Superior temporal gyrus (tissue), 1 donor: Measurements from ENCODE around the gene ERC2.
A peak's percentile ranks its signal among the peaks of the same experiment; 100 is the strongest.

ENCODE experiments used
- DNase-seq: peaks from one replicate; pipeline ENCODE4 v3.0.0-alpha.2; 2016; ENCODE audit errors: extremely low spot score

ERC2 gene

GRCh38 chr3:56253941-56254665 is 214.2 kb downstream of the ERC2 start:
- DNase-seq, result no peak

DNA sequence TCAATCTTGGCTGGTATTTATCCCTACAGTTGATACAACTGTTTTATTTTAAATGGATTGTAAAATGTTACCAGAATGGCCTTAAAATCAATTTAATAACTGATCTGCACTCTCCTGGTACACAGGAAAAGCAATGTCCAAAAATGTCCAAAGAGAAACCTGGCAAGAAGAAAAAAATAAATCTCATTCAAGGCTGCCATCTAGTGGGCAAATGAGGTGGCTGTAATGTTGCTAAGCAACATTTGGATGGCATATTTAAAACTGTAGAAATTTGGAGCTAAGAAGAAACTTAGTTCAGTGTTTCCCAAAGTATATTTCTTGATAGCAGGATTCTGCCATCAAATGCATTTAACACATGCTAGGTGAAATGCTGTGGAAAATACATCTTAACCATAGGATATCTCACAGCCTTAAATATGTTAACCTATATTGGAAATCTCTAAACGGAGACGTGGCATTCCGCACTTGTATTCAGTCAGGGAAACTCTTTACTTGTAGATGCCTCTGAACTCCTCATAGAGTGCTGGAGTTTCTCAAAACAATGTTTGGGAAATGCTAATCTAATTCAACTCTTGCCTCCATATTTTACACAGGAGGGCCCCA is 216.8 kb downstream of the ERC2 start:
- peak; percentile 93 for DNase-seq

DNA sequence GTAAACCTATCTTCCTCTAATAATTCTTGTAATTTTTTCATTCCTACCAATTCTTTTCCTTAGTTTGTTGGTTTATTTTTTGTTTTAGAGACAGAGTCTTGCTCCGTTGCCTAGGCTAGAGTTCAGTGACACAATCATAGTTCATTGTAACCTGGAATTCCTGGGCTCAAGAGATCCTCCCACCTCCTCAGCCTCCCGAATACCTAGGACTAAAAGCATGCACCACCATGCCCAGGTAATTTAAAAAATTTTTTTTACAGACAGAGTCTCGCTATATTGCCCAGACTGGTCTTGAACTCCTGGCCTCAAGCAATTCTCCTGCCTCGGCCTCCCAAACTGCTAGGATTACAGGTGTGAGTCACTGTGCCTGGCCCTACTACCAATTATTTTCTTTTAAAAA is 220.2 kb downstream of the ERC2 start:
- DNase-seq, result no peak

DNA sequence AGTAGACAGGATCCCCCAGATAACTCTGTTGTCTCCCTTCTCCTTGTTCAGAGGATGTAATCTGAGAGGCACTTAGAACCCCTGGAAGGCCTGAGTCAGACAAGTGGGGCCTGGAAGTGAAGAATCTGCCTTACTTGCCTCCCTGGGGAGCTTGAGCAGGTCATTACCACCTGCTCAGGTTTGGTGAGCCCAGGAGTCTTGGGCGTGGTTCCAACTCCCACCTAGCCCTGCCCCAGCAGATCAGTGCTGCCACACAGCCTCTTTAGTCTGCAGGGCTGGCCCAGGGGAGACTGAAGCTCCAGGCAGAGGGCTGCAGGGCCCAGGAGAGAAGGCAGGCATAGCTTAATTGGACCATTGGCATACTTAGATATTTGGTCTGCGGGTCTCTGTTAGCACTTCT is 230.0 kb downstream of the ERC2 start:
- DNase-seq, result no peak

DNA sequence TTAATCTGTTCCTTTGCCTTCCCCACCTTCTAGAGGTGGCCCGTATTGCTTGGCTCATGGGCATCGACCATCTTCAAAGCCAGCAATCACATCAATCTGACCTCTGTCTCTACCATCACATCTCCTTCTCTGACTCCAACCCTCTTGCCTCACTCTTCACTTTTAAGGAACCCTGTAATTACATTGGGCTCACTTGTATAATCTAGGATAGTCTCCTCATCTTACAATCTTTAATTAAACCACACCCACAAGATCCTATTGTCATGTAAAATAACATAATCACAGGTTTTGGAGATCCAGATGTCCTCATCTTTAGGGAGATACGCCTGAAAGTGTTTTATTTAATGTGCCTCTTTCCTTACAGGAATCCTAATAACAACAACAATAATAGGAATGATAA is 234.5 kb downstream of the ERC2 start:
- no peak for DNase-seq

DNA sequence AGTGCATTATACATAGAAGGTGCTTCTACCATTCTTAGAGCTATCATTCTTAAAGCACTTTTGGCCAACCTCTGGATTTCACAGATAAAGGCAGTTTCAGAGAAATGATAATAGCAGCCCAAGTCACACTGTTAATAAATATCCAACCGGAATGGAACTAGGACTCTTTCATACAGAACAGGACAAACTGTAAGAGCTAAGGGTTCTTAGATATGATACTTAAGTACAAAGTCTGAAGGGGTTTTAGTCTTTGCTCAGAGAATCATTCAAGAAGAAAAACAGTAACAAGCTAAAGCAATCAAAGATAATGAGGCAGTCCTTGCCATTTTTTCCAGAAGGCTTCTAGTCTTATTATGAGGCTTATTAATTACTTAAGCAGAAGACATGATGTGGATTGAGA is 239.0 kb downstream of the ERC2 start:
- DNase-seq, result no peak

DNA sequence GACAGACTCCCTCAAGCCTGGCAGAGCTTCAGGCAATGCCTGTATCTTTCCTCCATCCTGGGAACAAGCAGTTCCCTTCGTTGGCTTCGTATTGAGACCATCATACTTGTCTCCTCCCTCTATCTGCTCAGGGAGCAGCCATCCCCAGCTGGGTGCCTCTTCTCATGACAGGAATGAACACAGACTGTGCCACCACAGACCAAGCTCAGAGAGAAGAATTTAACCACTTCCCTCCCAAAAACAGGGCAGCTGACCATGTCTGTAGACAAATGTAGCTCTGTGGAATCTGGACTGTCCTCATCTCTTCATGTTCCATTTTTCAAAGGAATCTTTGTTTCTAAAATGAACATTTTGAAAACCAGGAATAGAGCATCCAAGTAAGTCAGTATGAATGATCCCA is 245.4 kb downstream of the ERC2 start:
- no peak for DNase-seq

DNA sequence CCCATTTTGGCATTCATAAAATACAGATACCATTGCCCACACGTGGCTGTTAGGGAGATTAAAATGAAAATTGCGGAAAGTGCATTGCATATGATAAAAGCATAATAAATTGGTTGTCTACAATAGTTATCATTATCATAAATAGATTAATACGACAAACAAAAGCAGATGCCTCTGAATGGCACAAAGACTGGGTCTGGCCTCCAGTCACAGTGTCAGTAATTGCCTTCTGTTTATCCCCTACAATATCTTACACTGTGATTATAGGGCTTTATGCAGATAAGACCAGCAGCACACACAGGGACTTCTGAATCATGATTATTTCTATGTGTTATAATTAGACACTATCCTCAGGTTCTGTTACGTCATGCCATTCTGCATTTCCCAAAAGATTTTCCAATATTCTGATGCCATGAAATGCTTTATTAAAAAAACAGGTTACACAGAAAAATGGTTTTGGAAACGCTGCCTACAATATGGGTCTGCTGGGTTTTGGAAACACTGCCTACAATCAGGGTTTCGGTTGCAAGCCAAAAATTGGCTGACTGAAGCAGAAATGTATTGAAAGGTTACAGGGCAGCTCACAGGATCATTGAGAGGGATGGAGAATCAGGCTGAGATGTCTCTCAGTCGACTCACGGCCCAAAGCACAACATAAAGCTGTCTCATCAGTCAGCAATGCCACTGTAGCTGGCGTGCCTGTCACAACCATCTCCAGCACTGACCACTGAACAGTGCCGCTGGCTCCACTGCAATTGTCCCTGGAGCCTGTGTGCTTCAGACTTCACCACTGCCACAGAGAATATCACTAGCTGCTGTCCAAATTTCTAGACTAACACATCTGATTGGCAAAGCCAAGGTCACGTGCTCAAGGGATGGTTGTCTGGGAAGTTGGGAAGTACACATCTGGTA is 248.1 kb downstream of the ERC2 start:
- DNase-seq, result no peak

- DNase-seq, result no peak
These were observed 258.1 kb downstream of the ERC2 start for GRCh38 chr3:56209982-56210751.

- DNase-seq, result no peak
These were observed 260.3 kb downstream of the ERC2 start for GRCh38 chr3:56207922-56208321.

- no peak for DNase-seq
These were observed 262.9 kb downstream of the ERC2 start for GRCh38 chr3:56205406-56205805.

DNA sequence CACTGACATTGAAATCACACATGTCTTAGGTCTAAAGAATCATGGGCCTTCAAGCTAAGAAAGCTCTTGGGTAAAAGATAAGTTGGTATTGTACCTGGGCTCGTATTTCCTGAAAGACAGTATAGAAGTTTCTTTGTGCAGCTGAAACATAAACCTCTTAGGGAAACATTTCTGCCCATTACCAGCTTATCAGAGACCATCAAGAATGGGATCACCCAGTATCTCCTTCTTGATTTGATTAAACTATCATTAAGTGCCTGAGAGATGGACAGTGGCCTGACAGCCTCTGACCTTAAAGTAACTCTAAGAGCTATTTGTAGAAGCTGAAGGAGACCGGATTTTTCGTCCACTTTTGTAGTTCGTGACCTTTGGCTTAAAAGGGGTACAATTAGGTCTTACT is 265.3 kb downstream of the ERC2 start:
- DNase-seq, result no peak

DNA sequence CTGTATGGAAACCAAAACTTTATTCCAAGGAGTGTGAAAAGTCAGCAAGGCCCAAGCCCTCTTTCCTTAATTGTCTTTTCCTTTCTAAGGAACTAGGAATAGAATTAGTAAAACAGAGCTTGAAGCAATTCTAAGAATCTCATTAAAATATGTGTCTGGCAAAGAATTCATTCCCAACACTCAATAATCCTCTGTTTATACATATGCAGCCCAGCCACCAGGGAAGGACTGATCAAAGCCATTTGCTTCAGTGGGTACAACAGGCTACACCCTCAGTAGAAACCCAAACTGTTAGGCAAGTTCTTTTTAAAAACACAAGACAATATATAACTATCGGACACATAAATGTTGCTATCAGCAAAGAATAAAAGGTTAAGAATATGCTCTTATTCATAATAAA is 266.9 kb downstream of the ERC2 start:
- no peak for DNase-seq

DNA sequence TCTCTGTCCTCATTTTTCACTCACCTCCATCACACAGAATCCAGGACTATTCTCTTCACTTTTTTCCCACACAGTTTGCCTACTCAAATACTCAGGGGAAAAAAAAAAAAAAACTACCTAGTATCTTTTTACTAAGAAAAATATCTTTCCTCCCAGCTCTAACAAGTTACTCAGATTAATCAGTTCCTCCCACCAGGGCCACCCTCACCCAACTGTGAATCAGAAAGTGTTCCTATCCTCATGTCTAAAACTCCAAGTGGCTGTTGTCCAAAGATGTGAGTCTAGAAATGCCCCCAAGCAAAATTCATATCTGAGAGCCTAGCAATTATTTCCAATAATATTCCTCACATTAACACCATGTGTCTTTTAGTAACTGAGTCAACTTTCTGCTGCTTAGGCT is 268.0 kb downstream of the ERC2 start:
- DNase-seq, result no peak

DNA sequence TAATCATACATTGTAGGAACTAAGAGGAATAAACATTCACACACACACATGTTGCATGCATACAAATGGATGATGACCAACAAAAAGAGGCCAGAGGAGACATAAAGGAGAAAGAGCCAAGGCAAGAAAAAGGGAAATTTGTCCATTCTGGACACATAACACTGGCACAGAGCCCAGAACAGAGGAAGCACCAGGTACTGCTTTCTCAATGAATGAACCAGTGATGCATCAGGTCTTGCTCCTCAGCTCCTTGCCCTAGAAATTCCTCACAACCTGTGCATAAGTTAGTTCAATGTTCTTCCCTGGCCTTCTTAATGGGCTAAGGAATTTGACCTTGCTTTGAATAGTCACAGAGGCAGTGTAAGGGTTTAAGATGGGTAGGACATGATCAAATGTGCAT is 270.3 kb downstream of the ERC2 start:
- no peak for DNase-seq

DNA sequence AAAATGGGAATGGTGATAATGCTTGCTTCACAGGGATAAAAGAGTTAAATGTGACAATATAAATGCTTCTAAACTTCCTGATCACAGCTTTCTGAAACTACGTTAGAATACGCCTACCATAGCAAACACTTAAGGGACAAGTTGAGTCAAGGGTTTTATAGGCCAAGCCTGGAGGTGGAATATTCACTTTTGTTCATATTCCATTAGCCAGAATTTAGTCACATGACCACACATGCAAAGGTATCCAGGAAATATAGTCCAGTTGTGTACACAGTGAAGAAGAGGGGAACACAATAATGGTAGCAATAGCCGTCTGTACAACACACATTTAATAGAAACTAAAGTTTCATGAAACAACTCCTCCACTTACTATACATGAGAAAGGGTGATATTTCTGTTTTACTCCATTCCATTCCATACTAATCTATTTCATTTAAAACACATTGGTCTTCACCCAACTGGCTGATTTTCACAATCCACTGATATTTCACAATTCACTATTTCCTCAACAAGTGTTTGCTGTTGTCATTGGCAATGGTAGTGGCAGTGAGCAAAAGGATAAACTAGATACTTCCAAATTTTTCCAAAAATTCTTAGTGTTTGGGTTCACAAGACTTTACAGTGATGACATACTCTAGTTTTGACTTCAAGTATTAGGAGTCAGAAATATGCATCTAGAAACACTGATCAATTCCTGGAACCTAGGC is 270.9 kb downstream of the ERC2 start:
- no peak for DNase-seq

- DNase-seq, result no peak
These were observed 271.6 kb downstream of the ERC2 start for GRCh38 chr3:56196700-56197099.

GRCh38 chr3:56193519-56193918 is 274.7 kb downstream of the ERC2 start:
- no peak for DNase-seq

GRCh38 chr3:56192001-56192400 is 276.3 kb downstream of the ERC2 start:
- no peak for DNase-seq

DNA sequence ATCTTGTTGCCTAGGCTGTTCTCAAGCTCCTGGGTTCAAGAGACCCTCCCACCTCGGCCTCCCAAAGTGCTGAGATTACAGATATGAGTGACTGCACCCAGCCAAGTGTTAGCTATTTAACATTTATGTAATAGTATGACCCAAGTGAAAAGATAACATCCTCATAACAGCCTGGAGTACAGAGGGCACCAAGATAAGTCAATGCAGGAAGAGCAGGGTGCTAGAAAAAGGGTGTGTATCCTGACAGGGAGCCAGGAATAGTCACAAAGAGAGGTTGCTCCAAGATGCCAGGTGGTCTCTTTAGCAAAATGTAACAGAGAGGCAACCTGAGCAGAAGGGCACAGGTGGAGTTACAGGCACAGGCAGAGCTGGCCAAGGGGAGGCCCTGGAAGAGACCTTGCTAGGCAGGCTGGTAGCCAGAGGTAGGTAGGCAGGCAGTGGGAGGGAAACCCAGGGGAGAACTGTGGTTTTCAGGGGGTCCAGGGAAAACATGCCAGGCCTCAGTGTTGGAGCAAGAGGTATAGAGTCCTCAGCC is 277.4 kb downstream of the ERC2 start:
- no peak for DNase-seq

DNA sequence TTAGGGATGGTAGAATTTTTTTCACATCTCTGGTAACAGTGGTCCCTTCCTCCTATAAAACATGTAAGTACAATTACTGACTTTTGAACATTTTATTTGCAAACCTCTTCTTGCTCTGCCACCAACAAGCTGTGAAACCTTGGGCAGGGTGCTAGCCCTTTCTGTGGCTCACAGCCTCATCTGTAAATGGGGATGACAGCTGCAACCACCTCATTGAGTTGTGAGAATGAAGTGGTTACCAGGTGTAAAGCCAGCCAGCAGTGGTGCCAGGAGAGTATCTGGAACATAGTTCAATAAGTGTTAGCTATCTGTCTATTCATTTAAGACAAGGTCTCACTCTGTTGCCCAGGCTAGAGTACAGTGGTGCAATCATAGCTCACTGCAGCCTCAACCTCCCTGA is 278.1 kb downstream of the ERC2 start:
- no peak for DNase-seq
